ENCODE measurements around the gene DHRS12.
A peak's percentile ranks its signal among the peaks of the same experiment; 100 is the strongest.

The DHRS12 gene

DNA sequence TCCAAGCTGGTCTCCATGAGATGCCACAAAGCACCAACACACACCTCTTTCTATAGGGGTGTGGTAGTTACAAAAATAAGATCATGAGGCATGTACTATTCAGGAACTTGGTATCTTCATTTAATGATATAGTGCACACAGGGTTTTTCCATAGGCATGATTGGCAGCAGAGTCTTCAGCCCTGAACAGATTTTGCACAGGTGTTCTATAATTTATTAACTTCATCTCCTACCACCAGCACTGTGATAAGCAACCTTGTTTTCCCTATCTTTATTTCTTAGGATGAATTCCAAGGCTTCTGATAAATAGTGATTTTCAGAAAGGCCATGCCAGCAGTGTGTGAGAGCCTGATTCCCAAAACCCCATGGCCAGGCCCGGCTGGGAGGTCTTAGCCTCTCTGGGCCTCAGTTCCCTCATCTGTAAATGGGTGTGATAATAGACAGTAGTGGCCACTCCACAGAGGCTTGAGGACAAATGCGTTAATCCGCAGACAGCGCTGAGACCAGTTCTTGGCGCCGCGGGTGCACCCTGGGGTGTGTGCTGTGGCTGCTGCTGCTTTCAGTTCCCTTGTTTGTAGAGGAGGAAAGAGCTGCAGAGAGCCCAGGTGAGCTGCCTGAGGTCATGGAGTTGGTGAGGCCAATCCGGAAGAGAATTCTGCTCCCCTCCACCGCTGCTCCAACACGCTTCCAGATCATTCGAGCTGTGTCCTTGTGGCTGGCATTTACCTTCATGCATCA lies 33.1 kb downstream of the DHRS12 start:
- H3K4me3 ChIP-seq (ENCODE audit: control insufficient read depth, low read depth, low read length) = no peak overlapping the region
- TF ChIP-seq, protein P1, sequence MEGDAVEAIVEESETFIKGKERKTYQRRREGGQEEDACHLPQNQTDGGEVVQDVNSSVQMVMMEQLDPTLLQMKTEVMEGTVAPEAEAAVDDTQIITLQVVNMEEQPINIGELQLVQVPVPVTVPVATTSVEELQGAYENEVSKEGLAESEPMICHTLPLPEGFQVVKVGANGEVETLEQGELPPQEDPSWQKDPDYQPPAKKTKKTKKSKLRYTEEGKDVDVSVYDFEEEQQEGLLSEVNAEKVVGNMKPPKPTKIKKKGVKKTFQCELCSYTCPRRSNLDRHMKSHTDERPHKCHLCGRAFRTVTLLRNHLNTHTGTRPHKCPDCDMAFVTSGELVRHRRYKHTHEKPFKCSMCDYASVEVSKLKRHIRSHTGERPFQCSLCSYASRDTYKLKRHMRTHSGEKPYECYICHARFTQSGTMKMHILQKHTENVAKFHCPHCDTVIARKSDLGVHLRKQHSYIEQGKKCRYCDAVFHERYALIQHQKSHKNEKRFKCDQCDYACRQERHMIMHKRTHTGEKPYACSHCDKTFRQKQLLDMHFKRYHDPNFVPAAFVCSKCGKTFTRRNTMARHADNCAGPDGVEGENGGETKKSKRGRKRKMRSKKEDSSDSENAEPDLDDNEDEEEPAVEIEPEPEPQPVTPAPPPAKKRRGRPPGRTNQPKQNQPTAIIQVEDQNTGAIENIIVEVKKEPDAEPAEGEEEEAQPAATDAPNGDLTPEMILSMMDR (conservative IDR thresholded peaks at IDR 0.05; ENCODE audit: control insufficient read depth, insufficient read depth, low read depth, low read length) = no peak
- DNase-seq (ENCODE audit: low read depth) = no peak

DNA sequence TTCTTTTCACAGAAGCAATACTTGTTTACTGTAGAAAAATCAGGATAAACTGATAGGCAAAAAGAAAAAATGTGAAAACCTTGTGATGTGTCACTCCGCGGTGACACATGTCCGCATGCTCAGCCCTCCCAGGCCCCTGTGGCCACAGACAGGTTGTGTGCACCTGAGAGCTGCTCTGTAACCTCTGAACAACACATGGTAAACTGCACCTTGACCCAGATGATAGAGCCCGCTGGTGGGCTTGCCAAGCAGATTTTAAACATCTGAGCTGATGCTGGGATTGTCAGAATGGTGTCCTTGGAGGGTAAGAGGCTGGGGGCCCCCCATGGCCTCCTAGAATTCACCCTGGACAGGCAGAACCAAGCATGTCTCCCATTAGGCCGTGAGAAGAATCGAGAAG lies 33.8 kb downstream of the DHRS12 start:
- H3K4me3 ChIP-seq (ENCODE audit: control insufficient read depth, low read depth, low read length) = no peak overlapping the region
- DNase-seq (ENCODE audit: low read depth) = no peak
- TF ChIP-seq, protein P1 (conservative IDR thresholded peaks at IDR 0.05; ENCODE audit: control insufficient read depth, insufficient read depth, low read depth, low read length) = no peak

DNA sequence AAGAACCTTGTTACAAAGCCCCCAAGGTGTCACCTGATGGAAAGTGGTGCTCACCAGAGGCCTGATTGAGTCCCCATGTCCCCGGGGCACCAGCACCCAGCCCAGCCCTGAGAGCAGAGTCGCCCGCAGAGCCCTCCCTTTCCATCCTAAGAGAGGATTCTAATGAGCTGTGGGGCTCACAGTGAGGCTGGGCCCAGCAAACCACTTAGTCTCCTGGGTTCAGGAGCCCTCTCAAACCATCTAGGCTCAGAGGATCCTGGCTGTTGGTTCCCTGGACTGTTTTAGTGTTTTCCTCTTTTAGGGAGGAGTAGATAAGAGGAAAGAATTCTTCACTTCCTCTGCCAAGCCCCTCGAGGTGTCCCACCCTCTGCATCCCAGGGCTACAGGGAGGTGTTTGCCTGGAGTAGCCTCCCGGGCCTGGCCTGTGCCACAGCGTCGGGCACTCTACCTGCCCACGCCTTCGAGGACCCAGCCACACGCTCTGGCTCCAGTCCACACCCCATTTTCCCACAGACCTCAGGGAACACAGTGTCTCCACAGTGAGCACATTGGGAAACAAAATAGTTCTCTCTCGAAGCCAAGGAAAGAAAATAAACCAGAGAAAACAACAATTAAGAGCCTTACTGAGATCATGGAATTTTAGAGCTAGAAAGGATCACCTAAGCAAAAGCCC lies 34.4 kb downstream of the DHRS12 start:
- H3K4me3 ChIP-seq (ENCODE audit: control insufficient read depth, low read depth, low read length) = no peak overlapping the region
- peak; percentile 52 for DNase-seq (ENCODE audit: low read depth)
- TF ChIP-seq, protein P1 (conservative IDR thresholded peaks at IDR 0.05; ENCODE audit: control insufficient read depth, insufficient read depth, low read depth, low read length) = no peak

DNA sequence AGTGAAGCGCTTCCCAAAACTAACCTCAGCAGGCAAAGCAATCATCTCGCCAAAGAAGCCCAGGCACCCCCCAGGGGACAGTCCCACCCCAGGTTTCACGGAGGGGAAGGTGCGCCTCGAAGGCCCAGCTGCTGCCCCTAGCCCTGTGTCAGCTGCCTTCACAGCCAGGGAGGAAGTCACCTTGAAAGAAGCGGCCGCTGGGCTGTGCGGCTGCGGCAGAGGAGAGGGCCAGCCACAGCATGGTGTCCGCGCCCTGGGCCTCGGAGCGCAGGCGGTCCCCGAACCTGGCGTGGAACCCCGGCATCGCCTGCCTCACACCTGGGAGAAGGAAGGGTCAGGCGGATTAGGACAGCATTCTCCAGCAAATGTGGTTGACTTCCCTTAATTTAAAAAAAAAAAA lies 35.0 kb downstream of the DHRS12 start:
- DNase-seq (ENCODE audit: low read depth) = no peak
- no peak overlapping the region for H3K4me3 ChIP-seq (ENCODE audit: control insufficient read depth, low read depth, low read length)
- TF ChIP-seq, protein P1 (conservative IDR thresholded peaks at IDR 0.05; ENCODE audit: control insufficient read depth, insufficient read depth, low read depth, low read length) = no peak

DNA sequence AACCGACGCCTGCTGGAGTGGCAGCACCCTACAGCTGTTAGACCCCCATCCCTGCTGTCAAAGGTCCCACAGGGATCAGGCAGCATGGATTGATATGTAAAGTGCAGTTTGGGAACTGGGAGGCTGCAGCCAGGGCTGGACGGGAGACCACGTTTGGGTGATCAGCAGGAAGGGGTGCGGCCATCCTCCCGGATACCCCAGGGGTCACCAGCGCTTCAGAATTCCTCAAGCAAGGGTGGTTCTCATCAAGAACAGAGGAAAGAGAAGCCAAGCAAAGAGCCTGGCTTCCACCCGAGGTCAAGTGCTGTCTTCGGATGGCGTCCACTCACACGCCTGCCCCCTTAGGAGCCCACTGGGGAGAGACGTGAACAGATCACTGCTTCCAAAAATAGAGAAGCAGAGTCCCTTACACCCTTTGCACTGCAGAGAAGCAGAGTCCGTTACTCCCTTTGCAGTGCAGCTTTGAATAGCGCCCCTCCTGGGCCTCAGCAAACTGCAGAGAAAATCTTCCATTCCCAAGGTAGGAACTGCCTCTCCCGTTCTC lies 35.5 kb downstream of the DHRS12 start:
- no peak overlapping the region for H3K4me3 ChIP-seq (ENCODE audit: control insufficient read depth, low read depth, low read length)
- no peak for DNase-seq (ENCODE audit: low read depth)
- TF ChIP-seq, protein P1 (conservative IDR thresholded peaks at IDR 0.05; ENCODE audit: control insufficient read depth, insufficient read depth, low read depth, low read length) = no peak

DNA sequence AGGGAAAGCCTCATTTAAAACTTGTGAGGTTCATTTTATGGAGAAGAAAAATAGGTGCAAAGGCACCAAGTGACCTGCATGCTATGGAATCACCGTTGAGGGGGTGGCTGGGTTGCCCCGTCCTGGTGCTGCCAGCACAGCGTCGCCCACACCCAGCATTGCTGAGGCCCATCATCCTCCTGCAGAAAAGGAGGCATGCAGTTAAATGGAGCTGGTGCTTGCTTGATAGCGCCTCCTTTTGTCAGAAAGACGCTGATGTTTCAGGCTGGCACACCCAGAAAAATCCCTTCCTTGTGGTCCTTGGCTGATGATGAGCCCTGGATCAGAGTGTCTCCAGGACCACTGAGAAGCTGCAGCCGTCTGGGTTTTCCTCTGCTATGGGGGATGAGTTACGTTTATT lies 36.9 kb downstream of the DHRS12 start:
- no peak for DNase-seq (ENCODE audit: low read depth)
- TF ChIP-seq, protein P1 (conservative IDR thresholded peaks at IDR 0.05; ENCODE audit: control insufficient read depth, insufficient read depth, low read depth, low read length) = peak; percentile 14
- H3K4me3 ChIP-seq (ENCODE audit: control insufficient read depth, low read depth, low read length) = no peak overlapping the region
